ENCODE data around the gene PNO1.

The PNO1 gene

GRCh38 chr2:68196120-68196716 lies 38.5 kb downstream of the PNO1 start:
- no peak for DNase-seq

- DNase-seq = no peak
Measured at GRCh38 chr2:68200157-68200787, 42.6 kb downstream of the PNO1 start.

- DNase-seq = no peak
Measured at GRCh38 chr2:68203587-68203986, 45.9 kb downstream of the PNO1 start.

- DNase-seq = no peak
Measured at GRCh38 chr2:68206793-68207192, 49.1 kb downstream of the PNO1 start.

GRCh38 chr2:68214381-68214780 lies 56.7 kb downstream of the PNO1 start:
- DNase-seq = no peak

GRCh38 chr2:68216454-68217310 lies 59.0 kb downstream of the PNO1 start:
- DNase-seq = no peak

- no peak for DNase-seq
Measured at GRCh38 chr2:68217729-68218128, 60.0 kb downstream of the PNO1 start.

- no peak for DNase-seq
Measured at GRCh38 chr2:68218343-68218901, 60.7 kb downstream of the PNO1 start.

GRCh38 chr2:68222287-68222686 lies 64.6 kb downstream of the PNO1 start:
- no peak for DNase-seq

- no peak for DNase-seq
Measured at GRCh38 chr2:68223419-68223818, 65.7 kb downstream of the PNO1 start.

GRCh38 chr2:68225119-68225632 lies 67.5 kb downstream of the PNO1 start:
- peak in 1 of 2 donors; percentile 23 for DNase-seq
